Erythroblast (primary cell): Measurements from ENCODE around the gene CALR.

Experiments
- GATA1 ChIP-seq: IDR thresholded peaks from 2 replicates; pipeline ENCODE4 v1.6.1; 2011; ENCODE audit warnings: low read depth, mild to moderate bottlenecking, control low read depth, low read length, moderate library complexity
- POLR2A ChIP-seq: IDR thresholded peaks from 2 replicates; pipeline ENCODE4 v1.6.1; 2011; ENCODE audit warnings: mild to moderate bottlenecking, low read length

DNA sequence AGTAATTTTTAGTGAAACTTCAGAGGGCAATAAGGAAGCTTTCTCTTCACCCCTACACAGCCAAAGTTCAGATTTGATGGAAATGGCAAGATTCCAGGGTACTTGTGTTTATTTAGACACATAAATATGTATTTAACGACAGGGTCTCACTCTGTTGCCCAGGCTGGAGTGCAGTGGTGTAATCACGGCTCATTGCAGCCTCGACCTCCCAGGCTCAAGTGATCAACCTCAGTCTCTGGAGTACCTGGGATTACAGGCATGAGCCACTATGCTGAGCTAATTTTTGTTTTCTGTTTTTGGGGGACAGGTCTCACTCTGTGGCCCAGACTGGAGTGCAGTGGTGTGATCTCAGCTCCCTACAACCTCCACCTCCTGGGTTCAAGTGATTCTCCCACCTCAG, 17.4 kb upstream of the CALR start:
- no peak for TF ChIP-seq POLR2A
- no peak for TF ChIP-seq GATA1
